ENCODE results near the gene MAP3K3.
A peak's percentile ranks its signal among the peaks of the same experiment; 100 is the strongest.

The MAP3K3 gene

GRCh38 chr17:63679214-63679613, 57.0 kb downstream of the MAP3K3 start:
- CTCF ChIA-PET: interaction anchor here (1.2 to 10.4 kb wide), 5 partner anchors 13 to 67 kb away, joined by 3 to 104 read pairs (median 6); no protein-coding TSS in a partner anchor
- H3K27me3 ChIP-seq (replicated peaks in 2 of 5; ENCODE audit: control insufficient read depth in 4 of 5, insufficient read depth in 5 of 5, low read length in 4 of 5): no peaks in the 10 kb centered on the region
- H3K27ac ChIP-seq (ENCODE audit: insufficient read depth in 1 of 2, low read depth in 1 of 2, low read length in 2 of 2, poor library complexity in 1 of 2, severe bottlenecking in 2 of 2): no peak overlapping the region
- H3K4me1 ChIP-seq (ENCODE audit: control extremely low read depth in 1 of 4, control insufficient read depth in 4 of 4, insufficient read depth in 4 of 4, low read length in 3 of 4): peaks cover 27 to 40% (median 32%) of the 10 kb centered on the region in 4 experiments
- 100% methylated on average over 4 of the region's 5 CpGs for WGBS (ENCODE audit: insufficient coverage)
- H3K9me3 ChIP-seq (ENCODE audit: control extremely low read depth in 1 of 5, control insufficient read depth in 4 of 5, insufficient read depth in 2 of 5, low read depth in 1 of 5, low read length in 4 of 5): peaks cover 0 to 13% (median 2%) of the 10 kb centered on the region in 5 experiments
- H3K4me3 ChIP-seq (ENCODE audit: control insufficient read depth in 1 of 7, extremely low read depth in 1 of 7, insufficient read depth in 4 of 7, low read depth in 2 of 7, low read length in 6 of 7): no peak overlapping the region
- DNase-seq: no peak
- POLR2A ChIA-PET: interaction anchor here (0.6 kb wide), 1 partner anchor 57 kb away, joined by 3 read pairs; no protein-coding TSS in a partner anchor
- H3K36me3 ChIP-seq (ENCODE audit: control insufficient read depth in 4 of 4, insufficient read depth in 4 of 4, low read length in 3 of 4): peaks cover 12 to 45% (median 34%) of the 10 kb centered on the region in 4 experiments

GRCh38 chr17:63680700-63681099, 58.5 kb downstream of the MAP3K3 start:
- H3K36me3 ChIP-seq (ENCODE audit: control insufficient read depth in 4 of 4, insufficient read depth in 4 of 4, low read length in 3 of 4): peaks cover 17 to 56% (median 39%) of the 10 kb centered on the region in 4 experiments
- H3K9me3 ChIP-seq (ENCODE audit: control extremely low read depth in 1 of 5, control insufficient read depth in 4 of 5, insufficient read depth in 2 of 5, low read depth in 1 of 5, low read length in 4 of 5): peaks cover 0 to 13% (median 2%) of the 10 kb centered on the region in 5 experiments
- no peak overlapping the region for H3K27ac ChIP-seq (ENCODE audit: insufficient read depth in 1 of 2, low read depth in 1 of 2, low read length in 2 of 2, poor library complexity in 1 of 2, severe bottlenecking in 2 of 2)
- ChIA-PET CTCF (interaction anchor here (1.0 to 10.4 kb wide), 7 partner anchors 14 to 255 kb away, joined by 3 to 104 read pairs (median 6); no protein-coding TSS in a partner anchor), POLR2A (interaction anchor here (1.1 kb wide), 1 partner anchor 62 kb away, joined by 3 read pairs; no protein-coding TSS in a partner anchor)
- H3K4me3 ChIP-seq (ENCODE audit: control insufficient read depth in 1 of 7, extremely low read depth in 1 of 7, insufficient read depth in 4 of 7, low read depth in 2 of 7, low read length in 6 of 7): no peak overlapping the region
- WGBS (ENCODE audit: insufficient coverage): no CpG with 5 or more reads among the region's 1 CpG
- no peak for DNase-seq
- H3K27me3 ChIP-seq (replicated peaks in 2 of 5; ENCODE audit: control insufficient read depth in 4 of 5, insufficient read depth in 5 of 5, low read length in 4 of 5): no peaks in the 10 kb centered on the region
- peaks cover 16 to 28% (median 22%) of the 10 kb centered on the region in 4 experiments for H3K4me1 ChIP-seq (ENCODE audit: control extremely low read depth in 1 of 4, control insufficient read depth in 4 of 4, insufficient read depth in 4 of 4, low read length in 3 of 4)

GRCh38 chr17:63681530-63681929, 59.3 kb downstream of the MAP3K3 start:
- ChIA-PET POLR2A (no interaction called here), CTCF (interaction anchor here (0.6 to 10.4 kb wide), 8 partner anchors 14 to 255 kb away, joined by 3 to 104 read pairs (median 4); partner anchors contain the start of gene MAP3K3)
- Histone ChIP-seq H3K27ac (ENCODE audit: insufficient read depth in 1 of 2, low read depth in 1 of 2, low read length in 2 of 2, poor library complexity in 1 of 2, severe bottlenecking in 2 of 2) (no peak overlapping the region), H3K36me3 (ENCODE audit: control insufficient read depth in 4 of 4, insufficient read depth in 4 of 4, low read length in 3 of 4) (peaks cover 17 to 64% (median 45%) of the 10 kb centered on the region in 4 experiments), H3K27me3 (replicated peaks in 2 of 5; ENCODE audit: control insufficient read depth in 4 of 5, insufficient read depth in 5 of 5, low read length in 4 of 5) (no peaks in the 10 kb centered on the region), H3K4me1 (ENCODE audit: control extremely low read depth in 1 of 4, control insufficient read depth in 4 of 4, insufficient read depth in 4 of 4, low read length in 3 of 4) (peaks cover 8 to 20% (median 13%) of the 10 kb centered on the region in 4 experiments), H3K9me3 (ENCODE audit: control extremely low read depth in 1 of 5, control insufficient read depth in 4 of 5, insufficient read depth in 2 of 5, low read depth in 1 of 5, low read length in 4 of 5) (peaks cover 0 to 13% (median 2%) of the 10 kb centered on the region in 5 experiments), H3K4me3 (ENCODE audit: control insufficient read depth in 1 of 7, extremely low read depth in 1 of 7, insufficient read depth in 4 of 7, low read depth in 2 of 7, low read length in 6 of 7) (no peak overlapping the region)
- 100% methylated on average over 4 of the region's 8 CpGs for WGBS (ENCODE audit: insufficient coverage)
- no peak for DNase-seq

GRCh38 chr17:63682441-63682840, 60.2 kb downstream of the MAP3K3 start:
- Histone ChIP-seq H3K36me3 (ENCODE audit: control insufficient read depth in 4 of 4, insufficient read depth in 4 of 4, low read length in 3 of 4) (peaks cover 17 to 65% (median 46%) of the 10 kb centered on the region in 4 experiments), H3K9me3 (ENCODE audit: control extremely low read depth in 1 of 5, control insufficient read depth in 4 of 5, insufficient read depth in 2 of 5, low read depth in 1 of 5, low read length in 4 of 5) (peaks cover 0 to 13% (median 2%) of the 10 kb centered on the region in 5 experiments), H3K27me3 (replicated peaks in 2 of 5; ENCODE audit: control insufficient read depth in 4 of 5, insufficient read depth in 5 of 5, low read length in 4 of 5) (no peaks in the 10 kb centered on the region), H3K4me1 (ENCODE audit: control extremely low read depth in 1 of 4, control insufficient read depth in 4 of 4, insufficient read depth in 4 of 4, low read length in 3 of 4) (peaks cover 0 to 11% (median 5%) of the 10 kb centered on the region in 4 experiments), H3K4me3 (ENCODE audit: control insufficient read depth in 1 of 7, extremely low read depth in 1 of 7, insufficient read depth in 4 of 7, low read depth in 2 of 7, low read length in 6 of 7) (no peak overlapping the region), H3K27ac (ENCODE audit: insufficient read depth in 1 of 2, low read depth in 1 of 2, low read length in 2 of 2, poor library complexity in 1 of 2, severe bottlenecking in 2 of 2) (no peak overlapping the region)
- 100% methylated on average over 1 of the region's 1 CpG for whole genome bisulfite sequencing (ENCODE audit: insufficient coverage)
- peak in 1 of 3 donors; percentile 28 for DNase-seq
- ChIA-PET POLR2A (no interaction called here), CTCF (interaction anchor here (0.7 to 10.4 kb wide), 5 partner anchors 13 to 256 kb away, joined by 3 to 104 read pairs (median 4); partner anchors contain the start of gene MAP3K3)

GRCh38 chr17:63682981-63683380, 60.8 kb downstream of the MAP3K3 start:
- POLR2A ChIA-PET: no interaction called here

GRCh38 chr17:63685041-63685440, 62.8 kb downstream of the MAP3K3 start:
- no peaks in the 10 kb centered on the region for H3K4me1 ChIP-seq (ENCODE audit: control extremely low read depth in 1 of 4, control insufficient read depth in 4 of 4, insufficient read depth in 4 of 4, low read length in 3 of 4)
- no peak overlapping the region for H3K4me3 ChIP-seq (ENCODE audit: control insufficient read depth in 1 of 7, extremely low read depth in 1 of 7, insufficient read depth in 4 of 7, low read depth in 2 of 7, low read length in 6 of 7)
- H3K36me3 ChIP-seq (ENCODE audit: control insufficient read depth in 4 of 4, insufficient read depth in 4 of 4, low read length in 3 of 4): peaks cover 31 to 78% (median 55%) of the 10 kb centered on the region in 4 experiments
- peaks cover 0 to 13% (median 2%) of the 10 kb centered on the region in 5 experiments for H3K9me3 ChIP-seq (ENCODE audit: control extremely low read depth in 1 of 5, control insufficient read depth in 4 of 5, insufficient read depth in 2 of 5, low read depth in 1 of 5, low read length in 4 of 5)
- DNase-seq: no peak
- H3K27me3 ChIP-seq (replicated peaks in 2 of 5; ENCODE audit: control insufficient read depth in 4 of 5, insufficient read depth in 5 of 5, low read length in 4 of 5): no peaks in the 10 kb centered on the region
- 100% methylated on average over 2 of the region's 2 CpGs for WGBS (ENCODE audit: insufficient coverage)
- CTCF ChIA-PET: interaction anchor here (1.0 to 2.6 kb wide), 4 partner anchors 10 to 33 kb away, joined by 3 to 7 read pairs (median 6); no protein-coding TSS in a partner anchor
- H3K27ac ChIP-seq (ENCODE audit: insufficient read depth in 1 of 2, low read depth in 1 of 2, low read length in 2 of 2, poor library complexity in 1 of 2, severe bottlenecking in 2 of 2): no peak overlapping the region
- POLR2A ChIA-PET: interaction anchor here (1.3 to 1.5 kb wide), 2 partner anchors 11 to 14 kb away, joined by 3 to 5 read pairs; no protein-coding TSS in a partner anchor

More at GRCh38 chr17:63682981-63683380, 60.8 kb downstream of the MAP3K3 start:
- Histone ChIP-seq H3K4me3 (ENCODE audit: control insufficient read depth in 1 of 7, extremely low read depth in 1 of 7, insufficient read depth in 4 of 7, low read depth in 2 of 7, low read length in 6 of 7) (no peak overlapping the region), H3K9me3 (ENCODE audit: control extremely low read depth in 1 of 5, control insufficient read depth in 4 of 5, insufficient read depth in 2 of 5, low read depth in 1 of 5, low read length in 4 of 5) (peaks cover 0 to 13% (median 2%) of the 10 kb centered on the region in 5 experiments), H3K27ac (ENCODE audit: insufficient read depth in 1 of 2, low read depth in 1 of 2, low read length in 2 of 2, poor library complexity in 1 of 2, severe bottlenecking in 2 of 2) (no peak overlapping the region), H3K27me3 (replicated peaks in 2 of 5; ENCODE audit: control insufficient read depth in 4 of 5, insufficient read depth in 5 of 5, low read length in 4 of 5) (no peaks in the 10 kb centered on the region), H3K4me1 (ENCODE audit: control extremely low read depth in 1 of 4, control insufficient read depth in 4 of 4, insufficient read depth in 4 of 4, low read length in 3 of 4) (peaks cover 0 to 5% (median under 1%) of the 10 kb centered on the region in 4 experiments), H3K36me3 (ENCODE audit: control insufficient read depth in 4 of 4, insufficient read depth in 4 of 4, low read length in 3 of 4) (peaks cover 17 to 66% (median 46%) of the 10 kb centered on the region in 4 experiments)
- CTCF ChIA-PET: interaction anchor here (0.7 to 10.4 kb wide), 4 partner anchors 12 to 55 kb away, joined by 3 to 104 read pairs (median 3); no protein-coding TSS in a partner anchor
- DNase-seq: no peak

- WGBS (ENCODE audit: insufficient coverage): no CpG with 5 or more reads among the region's 3 CpGs
- POLR2A ChIA-PET: interaction anchor here (1.3 to 1.5 kb wide), 2 partner anchors 10 to 13 kb away, joined by 3 to 5 read pairs; no protein-coding TSS in a partner anchor
These were observed 63.4 kb downstream of the MAP3K3 start for GRCh38 chr17:63685578-63685977.

More at GRCh38 chr17:63685578-63685977, 63.4 kb downstream of the MAP3K3 start:
- DNase-seq: no peak
- Histone ChIP-seq H3K4me3 (ENCODE audit: control insufficient read depth in 1 of 7, extremely low read depth in 1 of 7, insufficient read depth in 4 of 7, low read depth in 2 of 7, low read length in 6 of 7) (no peak overlapping the region), H3K9me3 (ENCODE audit: control extremely low read depth in 1 of 5, control insufficient read depth in 4 of 5, insufficient read depth in 2 of 5, low read depth in 1 of 5, low read length in 4 of 5) (peaks cover 0 to 13% (median 2%) of the 10 kb centered on the region in 5 experiments), H3K36me3 (ENCODE audit: control insufficient read depth in 4 of 4, insufficient read depth in 4 of 4, low read length in 3 of 4) (peaks cover 37 to 79% (median 57%) of the 10 kb centered on the region in 4 experiments), H3K27ac (ENCODE audit: insufficient read depth in 1 of 2, low read depth in 1 of 2, low read length in 2 of 2, poor library complexity in 1 of 2, severe bottlenecking in 2 of 2) (no peak overlapping the region), H3K4me1 (ENCODE audit: control extremely low read depth in 1 of 4, control insufficient read depth in 4 of 4, insufficient read depth in 4 of 4, low read length in 3 of 4) (no peaks in the 10 kb centered on the region), H3K27me3 (replicated peaks in 2 of 5; ENCODE audit: control insufficient read depth in 4 of 5, insufficient read depth in 5 of 5, low read length in 4 of 5) (no peaks in the 10 kb centered on the region)
- CTCF ChIA-PET: interaction anchor here (0.6 to 2.6 kb wide), 4 partner anchors 10 to 103 kb away, joined by 3 to 7 read pairs (median 6); no protein-coding TSS in a partner anchor

All from common myeloid progenitor, CD34-positive (primary cell).